Retinal pigment epithelial cell (primary cell): Measurements from ENCODE around the gene ACER3.
"Not testable (repeated sequence)": the region's sequence is repeated elsewhere in the genome, so short reads cannot be mapped to it uniquely, and the experiment has no call there.

Experiments used
- DNase-seq: peaks from one replicate; pipeline ENCODE4 v3.0.0-alpha.2; 2010; ENCODE audit warnings: low read depth
- H3K4me3 ChIP-seq: 2 replicates; pipeline ENCODE4 v1.5.1; 2011; ENCODE audit warnings: mild to moderate bottlenecking, low read length, control low read depth, moderate library complexity
- CTCF ChIP-seq: conservative IDR thresholded peaks from 2 replicates; pipeline ENCODE4 v1.5.1; 2011; ENCODE audit warnings: low read depth, low read length, control low read depth, inconsistent platforms

The ACER3 gene

GRCh38 chr11:77044886-77045285 is 184.2 kb downstream of the ACER3 start:
- no peak for TF ChIP-seq CTCF
- no peak overlapping the region for H3K4me3 ChIP-seq
- DNase-seq: no peak

GRCh38 chr11:77046060-77046501 is 185.4 kb downstream of the ACER3 start:
- peak overlapping the region; percentile 31 for H3K4me3 ChIP-seq

GRCh38 chr11:77047007-77047927 is 186.5 kb downstream of the ACER3 start:
- H3K4me3 ChIP-seq: peak overlapping the region; percentile 40
- DNase-seq: peak; percentile 71
- peak; percentile 68 for TF ChIP-seq CTCF

More at GRCh38 chr11:77046060-77046501, 185.4 kb downstream of the ACER3 start:
- TF ChIP-seq CTCF: peak; percentile 78
- no peak for DNase-seq

GRCh38 chr11:77047928-77048446 is 187.3 kb downstream of the ACER3 start:
- not testable (repeated sequence) for DNase-seq

GRCh38 chr11:77049026-77049425 is 188.3 kb downstream of the ACER3 start:
- H3K4me3 ChIP-seq: no peak overlapping the region
- DNase-seq: no peak
- TF ChIP-seq CTCF: no peak

More at GRCh38 chr11:77047928-77048446, 187.3 kb downstream of the ACER3 start:
- H3K4me3 ChIP-seq: not testable (repeated sequence)

GRCh38 chr11:77051511-77051910 is 190.8 kb downstream of the ACER3 start:
- no peak for DNase-seq
- no peak overlapping the region for H3K4me3 ChIP-seq
- TF ChIP-seq CTCF: no peak

GRCh38 chr11:77052518-77052917 is 191.8 kb downstream of the ACER3 start:
- TF ChIP-seq CTCF: no peak
- DNase-seq: no peak
- H3K4me3 ChIP-seq: no peak overlapping the region
